ENCODE data around the gene TP53AIP1. TPM values are rescaled to one million over a fixed set of nuclear protein-coding genes. Genes with fewer than 3 reads are reported as not detected.
A peak's percentile ranks its signal among the peaks of the same experiment; 100 is the strongest.

The TP53AIP1 gene
- polyA plus RNA-seq, 2 of the 4 experiments (the other 2 are of a cell fraction) = 0.03 to 0.08 TPM

DNA sequence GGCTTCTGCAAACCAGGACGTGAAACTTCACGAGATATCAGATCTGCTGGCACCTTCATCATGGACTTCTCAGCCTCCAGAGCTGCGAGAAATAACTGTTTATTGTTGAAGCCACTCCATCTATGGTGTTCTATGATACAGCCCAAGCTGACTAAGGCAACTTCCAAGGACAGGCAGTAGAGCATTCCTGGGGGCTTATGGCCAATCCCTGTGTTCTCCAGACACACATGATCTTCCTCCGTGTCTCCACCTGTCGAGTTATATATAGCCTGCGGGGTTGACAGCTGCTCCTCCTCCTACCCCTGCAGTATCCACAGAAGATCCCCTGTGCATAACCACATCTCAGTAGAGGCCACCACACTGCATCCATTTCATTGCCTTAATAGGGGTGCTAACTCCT lies 11.0 kb downstream of the TP53AIP1 start (continued):
- TF ChIP-seq BHLHE40 (IDR thresholded peaks at IDR 0.05; ENCODE audit: low read depth, low read length) (no peak), RFX5 (IDR thresholded peaks at IDR 0.05) (no peak), MAFK (IDR thresholded peaks at IDR 0.05; ENCODE audit: partially characterized antibody) (no peak), HEYL (CRISPR knock-in tag; IDR thresholded peaks at IDR 0.05) (no peak), HOXA7 (CRISPR knock-in tag; IDR thresholded peaks at IDR 0.05) (no peak)
- TF ChIP-seq, protein P1, sequence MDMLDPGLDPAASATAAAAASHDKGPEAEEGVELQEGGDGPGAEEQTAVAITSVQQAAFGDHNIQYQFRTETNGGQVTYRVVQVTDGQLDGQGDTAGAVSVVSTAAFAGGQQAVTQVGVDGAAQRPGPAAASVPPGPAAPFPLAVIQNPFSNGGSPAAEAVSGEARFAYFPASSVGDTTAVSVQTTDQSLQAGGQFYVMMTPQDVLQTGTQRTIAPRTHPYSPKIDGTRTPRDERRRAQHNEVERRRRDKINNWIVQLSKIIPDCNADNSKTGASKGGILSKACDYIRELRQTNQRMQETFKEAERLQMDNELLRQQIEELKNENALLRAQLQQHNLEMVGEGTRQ (IDR thresholded peaks at IDR 0.05) = no peak

DNA sequence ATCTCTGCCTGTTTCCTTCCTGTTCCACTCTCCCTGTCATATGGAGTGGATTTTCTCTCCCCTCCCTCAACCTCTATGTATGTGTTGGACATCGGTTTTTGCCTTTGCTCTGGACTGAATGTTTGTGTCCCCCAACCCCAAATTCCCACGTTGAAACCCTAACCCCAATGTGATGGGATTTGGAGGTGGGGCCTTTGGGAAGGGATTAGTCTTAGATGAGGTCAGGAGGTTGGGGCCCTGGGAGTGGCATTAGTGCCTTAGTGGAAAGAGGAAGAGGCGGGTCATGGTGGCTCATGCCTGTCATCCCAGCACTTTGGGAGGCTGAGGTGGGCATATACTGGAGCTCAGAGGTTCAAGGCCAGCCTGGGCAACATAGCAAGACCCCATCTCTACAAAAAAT lies 11.6 kb downstream of the TP53AIP1 start:
- FAIRE-seq = no peak
- POLR2A ChIA-PET = no interaction called here

DNA sequence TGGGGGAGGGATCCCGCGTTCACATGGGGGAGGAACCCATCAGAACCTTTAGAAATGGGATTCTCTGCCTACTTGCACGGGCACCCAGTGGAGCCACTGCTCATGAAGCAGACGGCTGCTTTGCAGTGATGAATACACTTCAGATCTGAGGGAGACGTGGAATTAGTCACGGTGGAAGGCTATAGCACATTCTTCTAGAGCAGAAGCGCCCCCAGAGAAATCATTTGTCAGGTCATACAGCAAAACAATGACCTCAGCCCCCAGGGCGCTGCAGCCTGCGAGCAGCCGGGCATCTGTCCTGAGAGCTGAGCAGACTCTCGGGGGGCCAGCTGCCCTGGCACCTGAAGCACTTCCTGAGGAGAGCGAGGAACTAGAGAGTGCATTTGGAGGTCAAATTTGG lies 12.7 kb downstream of the TP53AIP1 start:
- no peak for FAIRE-seq
- H3K4me3 ChIP-seq = no peak overlapping the region
- H3K27ac ChIP-seq = no peak overlapping the region
- 0 out of 6 replicates have a peak, but pooled peaks of 1 of the 2 experiments have one; percentile 15 for ATAC-seq
- ChIA-PET POLR2A (no interaction called here), CTCF (interaction anchor here (1.0 to 2.1 kb wide), 2 partner anchors 26 to 45 kb away, joined by 3 to 6 read pairs; no protein-coding TSS in a partner anchor)
- H3K4me2 ChIP-seq = no peak overlapping the region
- H3K4me1 ChIP-seq = no peaks in the 10 kb centered on the region
- no peaks in the 10 kb centered on the region for H3K9me3 ChIP-seq
- no peak for DNase-seq (ENCODE audit: low read depth in 1 of 2, low spot score in 1 of 2)
- WGBS (ENCODE audit: missing lambda C conversion rate) = 63% methylated on average over 9 of the region's 12 CpGs
- TF ChIP-seq FOSL2 (IDR thresholded peaks at IDR 0.05) (no peak), FOSL2 (CRISPR knock-in tag; IDR thresholded peaks at IDR 0.05) (no peak), SMC3 (IDR thresholded peaks at IDR 0.05) (no peak), SREBF2 (IDR thresholded peaks at IDR 0.05) (no peak), KDM5A (IDR thresholded peaks at IDR 0.05) (no peak), EHF (CRISPR knock-in tag; IDR thresholded peaks at IDR 0.05) (no peak), TP53 (CRISPR knock-in tag; IDR thresholded peaks at IDR 0.05) (no peak)
- TF ChIP-seq, protein P2, sequence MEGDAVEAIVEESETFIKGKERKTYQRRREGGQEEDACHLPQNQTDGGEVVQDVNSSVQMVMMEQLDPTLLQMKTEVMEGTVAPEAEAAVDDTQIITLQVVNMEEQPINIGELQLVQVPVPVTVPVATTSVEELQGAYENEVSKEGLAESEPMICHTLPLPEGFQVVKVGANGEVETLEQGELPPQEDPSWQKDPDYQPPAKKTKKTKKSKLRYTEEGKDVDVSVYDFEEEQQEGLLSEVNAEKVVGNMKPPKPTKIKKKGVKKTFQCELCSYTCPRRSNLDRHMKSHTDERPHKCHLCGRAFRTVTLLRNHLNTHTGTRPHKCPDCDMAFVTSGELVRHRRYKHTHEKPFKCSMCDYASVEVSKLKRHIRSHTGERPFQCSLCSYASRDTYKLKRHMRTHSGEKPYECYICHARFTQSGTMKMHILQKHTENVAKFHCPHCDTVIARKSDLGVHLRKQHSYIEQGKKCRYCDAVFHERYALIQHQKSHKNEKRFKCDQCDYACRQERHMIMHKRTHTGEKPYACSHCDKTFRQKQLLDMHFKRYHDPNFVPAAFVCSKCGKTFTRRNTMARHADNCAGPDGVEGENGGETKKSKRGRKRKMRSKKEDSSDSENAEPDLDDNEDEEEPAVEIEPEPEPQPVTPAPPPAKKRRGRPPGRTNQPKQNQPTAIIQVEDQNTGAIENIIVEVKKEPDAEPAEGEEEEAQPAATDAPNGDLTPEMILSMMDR (IDR thresholded peaks at IDR 0.05) = no peak
- TF ChIP-seq, protein P3, sequence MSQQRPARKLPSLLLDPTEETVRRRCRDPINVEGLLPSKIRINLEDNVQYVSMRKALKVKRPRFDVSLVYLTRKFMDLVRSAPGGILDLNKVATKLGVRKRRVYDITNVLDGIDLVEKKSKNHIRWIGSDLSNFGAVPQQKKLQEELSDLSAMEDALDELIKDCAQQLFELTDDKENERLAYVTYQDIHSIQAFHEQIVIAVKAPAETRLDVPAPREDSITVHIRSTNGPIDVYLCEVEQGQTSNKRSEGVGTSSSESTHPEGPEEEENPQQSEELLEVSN (IDR thresholded peaks at IDR 0.05; ENCODE audit: borderline replicate concordance, low read depth) = no peak
- TF ChIP-seq, protein P4, sequence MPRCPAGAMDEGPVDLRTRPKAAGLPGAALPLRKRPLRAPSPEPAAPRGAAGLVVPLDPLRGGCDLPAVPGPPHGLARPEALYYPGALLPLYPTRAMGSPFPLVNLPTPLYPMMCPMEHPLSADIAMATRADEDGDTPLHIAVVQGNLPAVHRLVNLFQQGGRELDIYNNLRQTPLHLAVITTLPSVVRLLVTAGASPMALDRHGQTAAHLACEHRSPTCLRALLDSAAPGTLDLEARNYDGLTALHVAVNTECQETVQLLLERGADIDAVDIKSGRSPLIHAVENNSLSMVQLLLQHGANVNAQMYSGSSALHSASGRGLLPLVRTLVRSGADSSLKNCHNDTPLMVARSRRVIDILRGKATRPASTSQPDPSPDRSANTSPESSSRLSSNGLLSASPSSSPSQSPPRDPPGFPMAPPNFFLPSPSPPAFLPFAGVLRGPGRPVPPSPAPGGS (IDR thresholded peaks at IDR 0.05) = no peak
- TF ChIP-seq, protein P5, sequence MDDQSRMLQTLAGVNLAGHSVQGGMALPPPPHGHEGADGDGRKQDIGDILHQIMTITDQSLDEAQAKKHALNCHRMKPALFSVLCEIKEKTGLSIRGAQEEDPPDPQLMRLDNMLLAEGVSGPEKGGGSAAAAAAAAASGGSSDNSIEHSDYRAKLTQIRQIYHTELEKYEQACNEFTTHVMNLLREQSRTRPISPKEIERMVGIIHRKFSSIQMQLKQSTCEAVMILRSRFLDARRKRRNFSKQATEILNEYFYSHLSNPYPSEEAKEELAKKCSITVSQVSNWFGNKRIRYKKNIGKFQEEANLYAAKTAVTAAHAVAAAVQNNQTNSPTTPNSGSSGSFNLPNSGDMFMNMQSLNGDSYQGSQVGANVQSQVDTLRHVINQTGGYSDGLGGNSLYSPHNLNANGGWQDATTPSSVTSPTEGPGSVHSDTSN (IDR thresholded peaks at IDR 0.05) = no peak

More for the DNA sequence above, 11.6 kb downstream of the TP53AIP1 start:
- no peaks in the 10 kb centered on the region for H3K9me3 ChIP-seq
- H3K4me2 ChIP-seq = no peak overlapping the region
- no peak overlapping the region for H3K27ac ChIP-seq
- H3K4me1 ChIP-seq = no peaks in the 10 kb centered on the region
- TF ChIP-seq POLR2A (IDR thresholded peaks at IDR 0.05; ENCODE audit: low read length) = no peak
- TF ChIP-seq EHF (CRISPR knock-in tag; IDR thresholded peaks at IDR 0.05) = no peak
- no peak for TF ChIP-seq NR3C1 (IDR thresholded peaks at IDR 0.05)
- TF ChIP-seq EHMT2 (IDR thresholded peaks at IDR 0.05; ENCODE audit: low read depth) = no peak
- TF ChIP-seq, protein P4 (IDR thresholded peaks at IDR 0.05) = no peak
- no peak for TF ChIP-seq JUNB (IDR thresholded peaks at IDR 0.05)
- no peak for TF ChIP-seq HDAC2 (IDR thresholded peaks at IDR 0.05)
- no peak for TF ChIP-seq RNF2 (IDR thresholded peaks at IDR 0.05; ENCODE audit: borderline replicate concordance, low read depth)
- TF ChIP-seq RAD21 (conservative IDR thresholded peaks at IDR 0.05 in 1 of 2, IDR thresholded peaks at IDR 0.05 in 1 of 2) = no peak
- TF ChIP-seq NPAS2 (CRISPR knock-in tag; IDR thresholded peaks at IDR 0.05; ENCODE audit: borderline replicate concordance) = no peak
- TF ChIP-seq, protein P6, sequence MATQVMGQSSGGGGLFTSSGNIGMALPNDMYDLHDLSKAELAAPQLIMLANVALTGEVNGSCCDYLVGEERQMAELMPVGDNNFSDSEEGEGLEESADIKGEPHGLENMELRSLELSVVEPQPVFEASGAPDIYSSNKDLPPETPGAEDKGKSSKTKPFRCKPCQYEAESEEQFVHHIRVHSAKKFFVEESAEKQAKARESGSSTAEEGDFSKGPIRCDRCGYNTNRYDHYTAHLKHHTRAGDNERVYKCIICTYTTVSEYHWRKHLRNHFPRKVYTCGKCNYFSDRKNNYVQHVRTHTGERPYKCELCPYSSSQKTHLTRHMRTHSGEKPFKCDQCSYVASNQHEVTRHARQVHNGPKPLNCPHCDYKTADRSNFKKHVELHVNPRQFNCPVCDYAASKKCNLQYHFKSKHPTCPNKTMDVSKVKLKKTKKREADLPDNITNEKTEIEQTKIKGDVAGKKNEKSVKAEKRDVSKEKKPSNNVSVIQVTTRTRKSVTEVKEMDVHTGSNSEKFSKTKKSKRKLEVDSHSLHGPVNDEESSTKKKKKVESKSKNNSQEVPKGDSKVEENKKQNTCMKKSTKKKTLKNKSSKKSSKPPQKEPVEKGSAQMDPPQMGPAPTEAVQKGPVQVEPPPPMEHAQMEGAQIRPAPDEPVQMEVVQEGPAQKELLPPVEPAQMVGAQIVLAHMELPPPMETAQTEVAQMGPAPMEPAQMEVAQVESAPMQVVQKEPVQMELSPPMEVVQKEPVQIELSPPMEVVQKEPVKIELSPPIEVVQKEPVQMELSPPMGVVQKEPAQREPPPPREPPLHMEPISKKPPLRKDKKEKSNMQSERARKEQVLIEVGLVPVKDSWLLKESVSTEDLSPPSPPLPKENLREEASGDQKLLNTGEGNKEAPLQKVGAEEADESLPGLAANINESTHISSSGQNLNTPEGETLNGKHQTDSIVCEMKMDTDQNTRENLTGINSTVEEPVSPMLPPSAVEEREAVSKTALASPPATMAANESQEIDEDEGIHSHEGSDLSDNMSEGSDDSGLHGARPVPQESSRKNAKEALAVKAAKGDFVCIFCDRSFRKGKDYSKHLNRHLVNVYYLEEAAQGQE (IDR thresholded peaks at IDR 0.05) = no peak
- TF ChIP-seq CBX2 (IDR thresholded peaks at IDR 0.05; ENCODE audit: borderline replicate concordance, low read depth) = no peak
- TF ChIP-seq, protein P7, sequence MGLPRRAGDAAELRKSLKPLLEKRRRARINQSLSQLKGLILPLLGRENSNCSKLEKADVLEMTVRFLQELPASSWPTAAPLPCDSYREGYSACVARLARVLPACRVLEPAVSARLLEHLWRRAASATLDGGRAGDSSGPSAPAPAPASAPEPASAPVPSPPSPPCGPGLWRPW (IDR thresholded peaks at IDR 0.05) = no peak
- 60% methylated on average over 3 of the region's 3 CpGs for WGBS (ENCODE audit: missing lambda C conversion rate)
- CTCF ChIA-PET = interaction anchor here (1.2 kb wide), 1 partner anchor 25 kb away, joined by 3 read pairs; no protein-coding TSS in a partner anchor
- no peak overlapping the region for H3K4me3 ChIP-seq
- ATAC-seq (no peak), DNase-seq (ENCODE audit: low read depth in 1 of 2, low spot score in 1 of 2) (no peak)

Measured in A549 (cell line).